Measurements from ENCODE around the gene PLEKHB1.

The PLEKHB1 gene

DNA sequence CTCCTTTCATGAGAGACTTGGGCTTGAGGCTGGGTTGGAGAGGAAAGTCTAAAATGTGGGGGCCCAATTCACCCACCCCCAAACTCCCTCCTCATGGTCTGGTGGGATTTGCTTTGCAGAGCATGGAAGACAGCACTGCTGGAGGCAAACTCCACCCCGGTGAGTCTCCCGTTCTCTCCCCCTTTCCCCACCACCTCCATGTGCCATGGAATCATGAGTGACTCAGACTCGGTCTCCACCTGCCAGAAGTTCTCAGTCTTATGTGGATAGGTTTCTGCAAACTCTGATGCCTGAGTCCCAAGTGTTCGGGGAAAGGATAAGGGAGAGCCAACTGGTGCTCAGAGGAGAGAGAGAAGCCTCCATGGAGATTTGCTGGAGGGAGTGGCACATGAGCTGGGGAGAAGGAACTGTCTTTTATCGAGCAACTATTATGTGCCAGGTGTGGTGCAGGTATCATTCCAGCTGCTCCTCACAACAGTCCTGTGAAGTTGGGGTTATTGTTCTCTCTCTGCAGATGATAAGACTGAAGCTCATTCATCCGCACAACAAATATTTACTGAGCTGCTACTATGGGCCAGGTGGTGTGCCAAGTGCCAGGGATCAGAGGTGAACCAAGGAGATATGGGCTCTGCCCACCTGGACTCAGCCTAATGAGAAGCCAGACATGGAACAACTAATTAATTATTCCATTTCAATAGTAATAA lies 6.6 kb downstream of the PLEKHB1 start:
- no peak overlapping the region for H3K4me2 ChIP-seq (ENCODE audit: low read length)
- no peaks in the 10 kb centered on the region for H3K27me3 ChIP-seq (ENCODE audit: low read depth, low read length)
- H3K4me3 ChIP-seq (ENCODE audit: low read length), result no peak overlapping the region
- no peaks in the 10 kb centered on the region for H4K20me1 ChIP-seq (ENCODE audit: insufficient read depth, low read length)
- H3K27ac ChIP-seq (ENCODE audit: low read length), result no peak overlapping the region
- no peaks in the 10 kb centered on the region for H3K9me3 ChIP-seq (ENCODE audit: insufficient read depth, low read length)
- no peaks in the 10 kb centered on the region for H3K36me3 ChIP-seq (replicated peaks; ENCODE audit: low read depth, low read length)
- no peak overlapping the region for H3K9ac ChIP-seq (ENCODE audit: low read length)
- H3K4me1 ChIP-seq (ENCODE audit: low read length), result peaks cover 1% of the 10 kb centered on the region; the same call in 1 of the 2 replicates
- H3K79me2 ChIP-seq (ENCODE audit: low read length), result no peaks in the 10 kb centered on the region
- no peak overlapping the region for H2AFZ ChIP-seq (ENCODE audit: low read depth, low read length)
- TF ChIP-seq, protein P1, sequence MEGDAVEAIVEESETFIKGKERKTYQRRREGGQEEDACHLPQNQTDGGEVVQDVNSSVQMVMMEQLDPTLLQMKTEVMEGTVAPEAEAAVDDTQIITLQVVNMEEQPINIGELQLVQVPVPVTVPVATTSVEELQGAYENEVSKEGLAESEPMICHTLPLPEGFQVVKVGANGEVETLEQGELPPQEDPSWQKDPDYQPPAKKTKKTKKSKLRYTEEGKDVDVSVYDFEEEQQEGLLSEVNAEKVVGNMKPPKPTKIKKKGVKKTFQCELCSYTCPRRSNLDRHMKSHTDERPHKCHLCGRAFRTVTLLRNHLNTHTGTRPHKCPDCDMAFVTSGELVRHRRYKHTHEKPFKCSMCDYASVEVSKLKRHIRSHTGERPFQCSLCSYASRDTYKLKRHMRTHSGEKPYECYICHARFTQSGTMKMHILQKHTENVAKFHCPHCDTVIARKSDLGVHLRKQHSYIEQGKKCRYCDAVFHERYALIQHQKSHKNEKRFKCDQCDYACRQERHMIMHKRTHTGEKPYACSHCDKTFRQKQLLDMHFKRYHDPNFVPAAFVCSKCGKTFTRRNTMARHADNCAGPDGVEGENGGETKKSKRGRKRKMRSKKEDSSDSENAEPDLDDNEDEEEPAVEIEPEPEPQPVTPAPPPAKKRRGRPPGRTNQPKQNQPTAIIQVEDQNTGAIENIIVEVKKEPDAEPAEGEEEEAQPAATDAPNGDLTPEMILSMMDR (IDR thresholded peaks at IDR 0.05; ENCODE audit: low read depth, low read length), result no peak
- TF ChIP-seq EZH2phosphoT487 (IDR thresholded peaks at IDR 0.05; ENCODE audit: low read depth), result no peak

DNA sequence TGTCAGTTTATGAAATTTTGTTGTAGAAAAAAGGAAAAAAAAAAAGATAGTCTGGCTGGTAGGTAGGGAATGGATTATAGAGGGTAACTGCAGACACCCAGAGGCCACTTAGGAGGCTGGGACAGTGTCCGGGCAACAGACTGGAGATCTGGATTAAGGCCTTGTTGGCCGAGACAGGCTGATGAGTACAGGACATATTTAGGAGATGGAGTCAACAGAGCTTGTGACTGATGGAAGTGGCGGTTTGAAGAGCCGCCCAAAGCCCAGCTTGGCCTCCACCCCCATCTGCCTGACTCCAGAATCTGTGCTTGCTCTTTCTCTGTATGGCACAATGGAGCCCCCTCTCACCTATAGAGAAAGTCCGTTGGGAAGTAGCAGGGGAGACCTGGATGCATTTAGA lies 7.6 kb downstream of the PLEKHB1 start:
- TF ChIP-seq EZH2phosphoT487 (IDR thresholded peaks at IDR 0.05; ENCODE audit: low read depth), result no peak
- TF ChIP-seq, protein P1 (IDR thresholded peaks at IDR 0.05; ENCODE audit: low read depth, low read length), result no peak
- no peak overlapping the region for H3K4me2 ChIP-seq (ENCODE audit: low read length)
- H3K9ac ChIP-seq (ENCODE audit: low read length), result no peak overlapping the region
- no peak overlapping the region for H2AFZ ChIP-seq (ENCODE audit: low read depth, low read length)
- H3K9me3 ChIP-seq (ENCODE audit: insufficient read depth, low read length), result no peaks in the 10 kb centered on the region
- H3K36me3 ChIP-seq (replicated peaks; ENCODE audit: low read depth, low read length), result no peaks in the 10 kb centered on the region
- H3K27ac ChIP-seq (ENCODE audit: low read length), result no peak overlapping the region
- no peaks in the 10 kb centered on the region for H3K4me1 ChIP-seq (ENCODE audit: low read length)
- H3K4me3 ChIP-seq (ENCODE audit: low read length), result no peak overlapping the region
- H3K27me3 ChIP-seq (ENCODE audit: low read depth, low read length), result no peaks in the 10 kb centered on the region
- H4K20me1 ChIP-seq (ENCODE audit: insufficient read depth, low read length), result no peaks in the 10 kb centered on the region
- no peaks in the 10 kb centered on the region for H3K79me2 ChIP-seq (ENCODE audit: low read length)

DNA sequence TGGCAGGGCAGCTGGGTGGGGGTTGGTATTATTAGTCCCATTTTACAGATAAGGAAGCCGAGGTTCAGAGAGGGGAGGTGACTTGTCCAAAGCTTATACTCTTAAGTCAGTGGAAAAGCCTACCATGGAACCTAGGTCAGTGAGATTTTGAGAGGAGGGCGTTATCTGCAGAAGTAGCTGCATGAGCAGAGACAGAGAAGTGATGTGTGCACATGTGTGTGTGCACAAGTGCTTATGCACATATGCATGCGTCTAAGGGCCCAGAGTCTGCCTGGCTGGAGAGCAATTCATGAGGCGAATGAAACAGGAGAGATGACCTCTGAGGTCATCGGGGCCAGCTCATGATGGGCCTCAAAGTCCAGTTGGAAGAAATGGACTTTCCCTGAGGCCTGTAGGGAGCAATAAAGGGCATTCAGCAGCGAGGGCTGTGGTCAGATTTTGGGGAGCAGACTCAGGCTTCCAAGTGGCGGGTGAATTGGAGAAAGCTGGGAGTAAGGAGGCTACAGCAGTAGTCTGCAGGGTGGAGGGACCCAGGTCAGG lies 8.2 kb downstream of the PLEKHB1 start:
- no peaks in the 10 kb centered on the region for H4K20me1 ChIP-seq (ENCODE audit: insufficient read depth, low read length)
- no peaks in the 10 kb centered on the region for H3K27me3 ChIP-seq (ENCODE audit: low read depth, low read length)
- no peaks in the 10 kb centered on the region for H3K4me1 ChIP-seq (ENCODE audit: low read length)
- H3K9ac ChIP-seq (ENCODE audit: low read length), result no peak overlapping the region
- H3K4me2 ChIP-seq (ENCODE audit: low read length), result no peak overlapping the region
- no peaks in the 10 kb centered on the region for H3K79me2 ChIP-seq (ENCODE audit: low read length)
- H3K9me3 ChIP-seq (ENCODE audit: insufficient read depth, low read length), result no peaks in the 10 kb centered on the region
- no peaks in the 10 kb centered on the region for H3K36me3 ChIP-seq (replicated peaks; ENCODE audit: low read depth, low read length)
- H3K27ac ChIP-seq (ENCODE audit: low read length), result no peak overlapping the region
- H2AFZ ChIP-seq (ENCODE audit: low read depth, low read length), result no peak overlapping the region
- TF ChIP-seq, protein P1 (IDR thresholded peaks at IDR 0.05; ENCODE audit: low read depth, low read length), result no peak
- TF ChIP-seq EZH2phosphoT487 (IDR thresholded peaks at IDR 0.05; ENCODE audit: low read depth), result no peak
- H3K4me3 ChIP-seq (ENCODE audit: low read length), result no peak overlapping the region

DNA sequence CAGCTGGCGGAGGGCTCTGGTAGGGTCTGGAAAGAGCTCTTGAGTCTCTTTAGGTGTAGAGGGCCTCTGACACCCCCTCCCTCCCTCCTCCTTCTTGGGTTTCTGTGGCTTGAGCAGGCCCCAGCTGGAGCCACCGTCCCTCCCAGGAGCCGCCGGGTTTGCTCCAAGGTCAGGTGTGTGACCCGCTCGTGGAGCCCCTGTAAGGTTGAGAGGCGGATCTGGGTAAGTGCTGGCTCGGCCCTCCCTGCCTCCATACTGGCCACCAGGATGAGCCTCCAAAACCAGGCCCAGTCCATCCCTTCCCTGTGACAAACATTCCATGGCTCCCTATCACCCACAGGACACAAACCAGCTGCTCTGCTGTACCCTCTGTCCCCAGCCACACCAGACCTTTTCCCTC lies 9.3 kb downstream of the PLEKHB1 start:
- no peaks in the 10 kb centered on the region; the same call in 1 of the 2 replicates for H3K4me1 ChIP-seq (ENCODE audit: low read length)
- H3K4me3 ChIP-seq (ENCODE audit: low read length), result no peak overlapping the region
- no peaks in the 10 kb centered on the region for H4K20me1 ChIP-seq (ENCODE audit: insufficient read depth, low read length)
- no peak overlapping the region for H3K9ac ChIP-seq (ENCODE audit: low read length)
- H3K4me2 ChIP-seq (ENCODE audit: low read length), result no peak overlapping the region
- no peak overlapping the region for H2AFZ ChIP-seq (ENCODE audit: low read depth, low read length)
- TF ChIP-seq, protein P1 (IDR thresholded peaks at IDR 0.05; ENCODE audit: low read depth, low read length), result no peak
- no peak for TF ChIP-seq EZH2phosphoT487 (IDR thresholded peaks at IDR 0.05; ENCODE audit: low read depth)
- H3K27ac ChIP-seq (ENCODE audit: low read length), result no peak overlapping the region
- H3K36me3 ChIP-seq (replicated peaks; ENCODE audit: low read depth, low read length), result no peaks in the 10 kb centered on the region
- H3K27me3 ChIP-seq (ENCODE audit: low read depth, low read length), result no peaks in the 10 kb centered on the region
- H3K79me2 ChIP-seq (ENCODE audit: low read length), result no peaks in the 10 kb centered on the region
- H3K9me3 ChIP-seq (ENCODE audit: insufficient read depth, low read length), result no peaks in the 10 kb centered on the region
